D721Med (cell line): ENCODE results near the gene YPEL1.

Experiments used
- DNase-seq: peaks from one replicate; pipeline ENCODE4 v3.0.0; 2011; ENCODE audit warnings: low spot score; ENCODE audit not compliant: insufficient read length
- FAIRE-seq: peaks from 2 replicates; lab custom pipeline; 2011; peaks lifted over from hg19 to GRCh38; lab: Jason Lieb, UNC
- CTCF ChIP-seq: IDR thresholded peaks from 2 replicates; pipeline ENCODE4 v1.5.1; 2012; ENCODE audit warnings: mild to moderate bottlenecking, control low read depth; ENCODE audit not compliant: insufficient read depth; ENCODE audit errors: missing control alignments

Gene YPEL1

GRCh38 chr22:21760640-21761039, 25.0 kb upstream of the YPEL1 start:
- TF ChIP-seq CTCF, result no peak
- no peak for FAIRE-seq

GRCh38 chr22:21759646-21760376, 24.2 kb upstream of the YPEL1 start:
- no peak for DNase-seq
- FAIRE-seq, result no peak
- TF ChIP-seq CTCF, result no peak

More at GRCh38 chr22:21760640-21761039, 25.0 kb upstream of the YPEL1 start:
- DNase-seq, result no peak

DNA sequence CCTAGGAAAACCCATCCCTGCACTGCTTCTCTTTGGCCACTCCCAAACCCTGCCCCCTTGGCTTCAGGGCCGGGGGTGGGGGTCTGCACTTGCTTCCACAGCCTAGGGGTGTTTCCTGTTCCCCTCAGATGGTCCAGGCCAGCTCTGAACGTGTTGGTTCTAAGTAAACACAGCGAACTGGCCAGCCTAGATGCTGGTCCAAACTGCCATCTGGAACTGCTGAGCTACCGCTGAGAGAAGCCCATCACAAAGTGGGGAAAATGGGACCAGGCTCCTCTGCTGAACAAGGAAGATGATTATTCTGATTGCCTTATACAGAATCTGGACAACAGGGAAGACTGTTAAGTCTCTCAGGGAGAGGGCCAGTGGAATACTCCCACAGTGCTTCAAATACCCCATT, 23.5 kb upstream of the YPEL1 start:
- FAIRE-seq (no peak), DNase-seq (no peak)
- no peak for TF ChIP-seq CTCF

- TF ChIP-seq CTCF, result no peak
- no peak for DNase-seq
- no peak for FAIRE-seq
These were observed 22.7 kb upstream of the YPEL1 start for GRCh38 chr22:21758091-21758864.

- TF ChIP-seq CTCF, result no peak
- DNase-seq, result no peak
- no peak for FAIRE-seq
These were observed 20.3 kb upstream of the YPEL1 start for GRCh38 chr22:21755851-21756284.

DNA sequence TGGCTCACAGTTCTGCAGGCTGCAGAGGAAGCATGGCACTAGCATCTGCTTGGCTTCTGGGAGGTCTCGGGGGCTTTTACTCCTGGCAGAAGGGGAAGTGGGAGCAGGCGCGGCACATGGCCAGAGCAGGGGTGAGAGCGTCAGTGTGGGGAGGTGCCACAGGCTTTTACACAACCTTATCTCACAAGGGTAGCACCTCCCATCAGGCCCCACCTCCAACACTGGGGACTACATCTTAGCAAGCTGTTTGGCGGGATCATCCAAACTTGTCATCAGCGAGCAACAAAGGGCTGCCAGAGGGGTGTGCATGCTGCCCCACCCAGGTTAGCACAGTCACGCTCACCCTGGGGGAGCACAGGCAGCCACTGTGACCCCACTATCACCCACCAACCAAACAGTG, 18.9 kb upstream of the YPEL1 start:
- FAIRE-seq (no peak), DNase-seq (no peak)
- no peak for TF ChIP-seq CTCF
